GM19452 (cell line): Measurements from ENCODE around the gene JAKMIP3.
A peak's percentile ranks its signal among the peaks of the same experiment; 100 is the strongest.

Experiments used
- ATAC-seq: cut with Tn5 transposase; IDR thresholded peaks from one replicate; pipeline ENCODE4 v1.9.1; 2021; ENCODE audit not compliant: unreplicated experiment

The JAKMIP3 gene

DNA sequence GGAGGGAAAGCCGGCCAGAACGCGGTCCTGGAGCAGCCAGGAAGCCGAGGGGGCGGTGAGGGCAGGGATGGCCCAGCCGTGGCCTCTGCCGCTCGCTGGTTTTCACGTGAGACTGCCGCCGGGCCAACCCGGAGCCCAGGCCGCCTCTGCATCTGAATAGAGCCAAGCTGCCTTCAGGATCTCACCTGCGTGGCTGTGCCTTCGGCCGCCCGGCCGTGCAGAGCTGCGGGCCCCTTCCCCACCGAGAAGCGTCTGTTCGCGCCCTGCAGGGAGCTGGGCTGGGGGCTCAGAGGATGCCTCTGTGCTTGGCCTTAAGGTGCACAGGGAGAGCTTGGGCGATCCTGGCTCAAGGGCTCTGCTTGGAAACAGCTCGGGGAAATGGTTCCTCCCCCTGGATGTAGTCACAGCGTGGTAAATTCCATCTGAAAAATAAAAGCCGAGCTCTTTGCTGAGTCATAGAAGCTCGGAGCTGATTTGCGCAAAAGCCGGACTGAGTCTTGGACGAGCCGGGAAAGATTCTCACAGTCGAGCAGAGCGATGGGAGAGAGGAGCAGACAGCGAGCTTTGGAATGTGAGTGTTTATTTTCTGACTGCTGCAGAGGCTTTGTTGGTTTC lies at the start of gene JAKMIP3:
Gene JAKMIP3, plus strand, starts transcription at position 456 of the 615 bp plus-strand sequence. CDS start 38,863 bp downstream, outside the sequence.
- no peak for ATAC-seq

DNA sequence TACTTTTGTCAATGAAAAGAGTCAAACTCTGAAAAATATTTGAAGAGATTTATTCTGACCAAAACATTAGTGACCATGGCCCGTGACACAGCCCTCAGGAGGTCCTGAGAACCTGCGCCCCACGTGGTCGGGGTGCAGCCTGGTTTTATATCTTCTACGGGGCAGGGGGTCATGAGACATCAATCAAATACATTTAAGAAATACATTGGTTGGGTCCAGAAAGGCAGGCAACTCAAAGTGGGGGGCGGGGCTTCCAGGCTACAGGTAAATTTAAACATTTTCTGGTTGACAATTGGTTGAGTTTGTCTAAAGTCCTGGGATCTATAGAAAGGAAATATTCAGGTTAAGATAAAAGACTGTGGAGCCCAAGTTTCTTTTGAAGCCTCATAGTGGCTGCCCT lies 49.2 kb upstream of the JAKMIP3 start:
- ATAC-seq = no peak

DNA sequence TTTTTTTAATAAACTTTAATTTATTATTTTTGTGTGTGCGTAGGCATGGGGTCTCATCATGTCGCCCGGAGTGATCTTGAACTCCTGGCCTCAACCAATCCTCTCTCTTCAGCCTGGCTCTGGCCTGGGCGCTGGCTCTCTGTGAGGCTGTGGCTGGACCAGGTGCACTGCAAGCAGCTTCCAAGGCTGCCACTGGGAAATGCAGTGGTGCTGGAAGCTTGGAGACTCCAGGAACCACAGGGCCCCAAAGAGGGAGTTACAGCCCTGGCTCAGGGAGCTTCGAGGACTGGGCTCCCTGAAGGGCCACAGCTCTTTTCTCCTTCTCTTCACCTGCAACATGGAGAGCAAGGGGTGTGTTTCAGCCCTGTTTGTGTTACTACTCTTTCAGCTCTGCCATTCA lies 47.3 kb upstream of the JAKMIP3 start:
- ATAC-seq = no peak

GRCh38 chr10:132019366-132019765 lies 46.4 kb upstream of the JAKMIP3 start:
- no peak for ATAC-seq

- no peak for ATAC-seq
Measured at GRCh38 chr10:132020456-132020855, 45.3 kb upstream of the JAKMIP3 start.

- no peak for ATAC-seq
Measured at GRCh38 chr10:132021046-132021445, 44.7 kb upstream of the JAKMIP3 start.

DNA sequence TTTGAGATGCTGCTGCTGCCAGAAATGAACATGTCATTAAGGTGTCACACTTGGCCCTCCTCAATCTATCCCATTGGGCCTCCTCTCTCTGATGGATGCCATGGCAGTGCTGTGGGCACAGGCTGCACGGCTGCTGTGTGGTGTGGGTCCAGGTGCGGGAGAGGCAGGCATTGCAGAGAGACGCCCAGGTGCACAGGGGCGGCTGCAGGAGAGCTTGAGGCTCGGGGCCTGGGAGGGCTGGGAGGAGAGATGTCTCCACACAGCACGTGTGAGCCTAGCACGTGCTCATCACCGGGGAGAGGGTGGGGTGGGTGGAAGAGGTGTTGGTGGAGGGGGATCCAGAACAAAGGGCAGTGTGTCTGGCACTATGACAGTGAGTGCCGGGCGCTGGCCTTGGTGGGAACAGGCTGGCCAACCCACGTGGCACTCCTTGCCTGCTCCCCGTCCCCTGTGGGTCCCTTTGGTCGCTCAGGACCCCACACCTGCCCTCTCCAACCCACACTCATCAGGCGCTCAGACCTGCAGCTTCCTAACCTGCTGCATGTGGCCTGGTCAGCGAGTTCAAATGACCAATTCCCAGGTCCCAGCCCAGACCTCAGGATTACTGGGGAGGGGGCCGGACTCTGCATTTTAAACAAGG lies 44.1 kb upstream of the JAKMIP3 start:
- no peak for ATAC-seq

DNA sequence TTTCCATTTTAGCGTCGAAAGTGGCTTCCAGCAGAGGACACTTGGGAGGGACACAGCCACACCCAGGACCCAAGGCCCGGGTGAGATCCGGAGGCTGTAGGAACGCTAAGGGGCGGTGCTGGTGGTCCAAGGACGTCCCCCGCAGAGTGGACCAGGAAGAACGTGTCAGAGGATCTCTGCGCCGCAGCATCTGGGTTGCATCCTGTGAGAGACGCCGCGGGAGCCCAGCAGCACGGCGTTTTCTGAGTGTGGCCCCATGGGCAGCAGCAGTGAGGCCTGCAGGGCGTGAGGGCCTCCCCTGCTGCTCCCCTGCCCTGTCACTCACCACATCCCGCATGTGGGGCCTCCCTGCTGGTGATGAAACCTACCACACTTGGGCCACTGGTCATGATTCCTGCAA lies 43.5 kb upstream of the JAKMIP3 start:
- ATAC-seq = no peak

DNA sequence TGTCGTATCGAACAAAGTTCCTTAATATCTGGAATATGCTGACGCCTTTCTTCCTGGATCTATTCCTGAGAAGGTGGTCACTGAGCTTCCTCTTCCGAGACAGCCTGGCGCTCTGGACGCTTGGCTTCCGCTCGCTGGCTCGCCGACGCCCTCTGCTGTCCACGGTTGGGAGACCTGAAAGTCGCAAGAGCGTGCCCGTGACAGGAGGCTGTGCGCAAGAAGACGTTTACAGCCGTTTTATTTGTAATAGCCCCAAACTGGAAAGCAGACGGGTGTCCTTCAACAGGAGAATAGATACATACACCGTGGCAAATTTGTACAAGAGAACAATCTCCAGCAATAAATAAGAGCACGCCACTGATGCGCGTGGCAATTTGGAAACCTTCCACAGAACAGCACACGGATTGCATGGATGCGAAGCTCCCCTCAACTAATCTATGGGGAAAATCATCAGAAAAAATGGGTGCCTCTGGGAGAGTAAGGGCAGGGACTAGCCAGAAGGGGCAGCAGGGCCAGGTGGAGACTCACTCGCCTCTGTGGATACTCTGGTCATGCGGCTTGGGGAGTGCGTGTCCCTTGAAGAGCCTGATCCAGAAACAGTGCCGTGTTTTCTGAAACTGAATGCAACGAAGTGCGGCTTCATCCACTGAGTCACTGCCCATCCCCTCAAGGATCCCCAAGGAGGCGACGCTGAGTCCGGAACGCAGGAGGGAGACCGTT lies 42.5 kb upstream of the JAKMIP3 start:
- peak; percentile 86 for ATAC-seq

DNA sequence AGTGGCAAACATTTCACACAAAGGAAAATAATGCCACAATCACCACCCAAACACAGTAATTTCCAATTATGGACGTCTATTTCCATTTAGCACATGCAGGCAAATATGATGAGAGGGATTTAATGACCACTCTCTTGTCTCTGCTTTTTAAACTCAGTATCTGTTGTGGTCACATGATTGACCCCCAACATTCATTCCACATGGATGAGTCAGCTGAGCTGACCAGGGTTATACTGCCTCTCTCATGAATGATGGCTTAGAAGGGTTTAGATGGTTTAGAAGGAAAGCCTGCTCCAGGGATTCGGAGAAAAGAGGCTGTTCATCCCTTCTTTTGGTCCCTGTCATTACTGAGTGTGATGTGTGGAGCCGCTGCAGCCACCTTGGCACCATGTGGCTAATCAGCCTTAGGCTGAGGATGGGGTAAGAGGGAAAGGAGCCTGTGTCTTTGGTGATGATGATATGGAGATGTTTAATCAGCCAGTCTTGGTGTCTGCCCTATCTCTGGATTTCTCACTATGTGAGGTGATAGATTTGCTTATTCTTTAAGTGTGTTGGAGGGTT lies 38.2 kb upstream of the JAKMIP3 start:
- no peak for ATAC-seq

GRCh38 chr10:132028706-132029105 lies 37.0 kb upstream of the JAKMIP3 start:
- ATAC-seq = no peak

DNA sequence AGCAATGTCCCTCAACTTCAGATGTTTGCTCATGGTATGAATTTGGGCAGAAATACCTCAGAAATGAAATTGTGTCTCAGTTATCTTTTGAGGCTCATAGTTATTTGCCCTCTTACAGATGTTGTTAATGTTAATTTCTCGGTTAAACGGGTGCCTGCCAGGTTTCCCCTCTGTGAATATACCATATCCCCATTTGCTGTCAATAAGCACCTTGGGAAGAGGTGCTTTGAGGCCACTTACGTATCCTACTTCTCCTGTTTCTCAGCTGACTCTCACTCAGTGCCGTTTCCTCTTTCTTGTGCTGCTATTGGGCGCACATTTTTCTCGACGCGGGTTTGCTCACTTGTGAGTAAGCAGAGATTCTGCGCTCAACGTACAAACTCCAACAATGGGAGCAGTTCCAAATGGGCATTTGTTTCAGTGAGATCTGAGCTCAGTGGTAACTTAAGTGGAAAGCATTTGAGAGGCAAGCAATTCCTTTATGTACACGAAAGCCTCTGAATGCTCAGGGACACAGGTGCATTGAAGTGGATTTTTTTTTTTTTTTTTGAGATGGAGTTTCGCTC lies 34.8 kb upstream of the JAKMIP3 start:
- ATAC-seq = no peak

DNA sequence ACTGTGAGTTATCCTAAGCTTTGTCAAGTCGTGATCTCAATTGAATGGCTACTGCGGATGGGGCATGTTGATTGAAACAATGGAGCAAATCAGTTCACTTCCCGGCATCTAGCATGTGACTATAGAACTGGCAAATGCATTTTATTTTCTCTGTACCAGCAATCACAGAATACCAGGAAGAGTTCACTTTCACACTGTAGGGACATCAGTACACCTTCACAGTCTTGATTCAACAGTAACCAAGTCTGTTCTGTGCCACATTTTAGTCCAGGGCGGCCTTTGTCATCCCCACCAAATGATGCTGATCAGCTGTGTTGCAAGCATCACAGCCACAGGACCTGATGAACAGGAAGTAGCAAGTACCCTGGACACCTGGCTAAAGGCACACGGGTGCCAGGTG lies 32.1 kb upstream of the JAKMIP3 start:
- ATAC-seq = no peak

DNA sequence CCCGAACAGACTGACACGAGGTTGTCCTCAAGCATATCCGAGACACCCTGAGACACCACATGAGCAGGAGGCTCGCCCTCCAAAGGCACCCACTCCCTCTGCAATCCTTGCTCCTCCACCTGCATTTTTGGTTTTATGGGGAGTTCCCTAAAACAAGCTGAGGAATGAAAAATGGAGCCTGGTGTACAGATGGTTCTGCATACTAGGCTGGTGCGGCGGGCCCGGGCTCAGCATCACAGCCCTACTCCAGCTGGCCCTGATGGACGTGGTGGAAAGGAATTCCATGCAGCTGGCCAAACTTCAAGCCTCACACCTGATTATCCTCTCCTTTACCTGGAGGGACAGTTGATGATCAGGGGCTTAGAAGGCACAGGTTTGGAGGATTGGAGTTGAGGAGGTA lies 30.3 kb upstream of the JAKMIP3 start:
- no peak for ATAC-seq

DNA sequence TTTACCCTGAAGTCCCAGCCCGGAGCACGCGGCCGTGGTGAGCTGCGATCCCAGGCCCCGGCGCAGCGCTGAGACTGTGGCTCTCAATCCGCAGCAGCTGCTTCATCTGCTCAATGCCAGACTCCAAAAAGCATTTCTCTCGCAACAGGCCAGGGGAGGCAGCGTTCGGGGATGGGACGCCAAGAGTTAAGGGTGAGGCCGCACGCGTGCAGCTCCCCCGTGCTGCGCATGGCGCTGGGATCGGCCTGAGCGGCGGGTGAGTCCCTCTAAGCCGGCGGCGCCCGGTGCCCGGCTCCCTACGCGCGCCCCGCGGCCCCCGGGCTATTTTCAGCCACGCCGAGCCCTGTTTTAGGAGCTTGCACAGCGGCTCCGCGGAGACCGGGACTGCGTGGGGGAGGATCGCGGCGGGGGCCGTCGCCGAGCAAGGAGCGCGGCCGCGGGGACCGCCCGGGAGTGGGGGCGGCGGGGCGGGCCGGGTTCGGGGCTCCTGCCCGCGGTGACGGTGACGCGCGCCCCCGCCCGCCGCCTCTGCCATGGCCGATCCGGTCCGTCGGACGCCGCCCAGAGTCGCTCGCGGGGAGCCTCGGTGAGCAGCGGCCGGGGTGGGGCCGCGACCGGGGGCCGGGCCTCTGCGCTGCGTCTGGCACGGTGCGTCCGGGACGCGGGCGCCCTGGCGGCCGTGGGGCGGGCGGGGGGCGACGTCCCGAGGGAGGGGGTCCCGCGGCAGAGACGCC lies 29.4 kb upstream of the JAKMIP3 start:
- ATAC-seq = no peak

DNA sequence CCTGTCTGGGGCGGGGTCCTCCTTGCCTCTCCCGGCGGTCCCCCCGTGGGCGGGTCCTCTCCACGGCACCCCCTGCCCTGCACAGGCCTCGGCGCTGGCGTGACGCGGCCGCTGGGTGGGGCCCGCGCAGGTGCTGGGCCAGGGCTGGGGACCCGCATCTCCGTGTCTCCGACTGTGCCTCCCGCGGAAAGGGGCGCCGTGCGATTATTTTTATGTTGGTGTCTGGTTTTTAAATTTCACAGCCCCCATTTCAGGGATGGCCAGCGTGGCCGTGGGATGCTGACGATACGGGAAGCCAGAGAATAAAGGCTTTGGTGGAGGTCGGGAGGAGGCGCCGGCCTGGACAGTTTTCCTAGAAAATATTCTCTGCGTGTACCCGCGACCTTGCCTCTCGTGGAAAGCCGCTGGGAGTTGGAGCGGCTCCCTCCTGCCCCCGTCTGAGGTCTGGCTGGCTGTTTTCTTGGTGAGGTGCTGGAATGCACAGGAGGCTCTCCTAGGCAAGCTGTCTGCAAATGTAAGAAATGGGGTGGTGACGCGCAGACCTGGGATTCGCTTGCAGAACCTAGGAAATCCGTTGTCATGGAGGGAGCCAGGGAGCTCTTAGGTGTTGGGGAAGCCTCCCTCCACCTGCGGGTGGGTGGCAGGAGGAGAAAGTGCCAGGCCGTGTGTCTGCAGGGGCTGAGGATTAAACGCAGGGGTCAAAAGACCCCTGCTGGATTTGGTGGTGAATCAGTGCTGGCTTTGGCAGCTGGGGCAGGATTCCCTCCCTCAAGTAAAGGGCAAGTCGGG lies 28.7 kb upstream of the JAKMIP3 start:
- ATAC-seq = no peak

GRCh38 chr10:132037676-132037975 lies 28.1 kb upstream of the JAKMIP3 start:
- no peak for ATAC-seq

- ATAC-seq = no peak
Measured at GRCh38 chr10:132039371-132039770, 26.4 kb upstream of the JAKMIP3 start.

DNA sequence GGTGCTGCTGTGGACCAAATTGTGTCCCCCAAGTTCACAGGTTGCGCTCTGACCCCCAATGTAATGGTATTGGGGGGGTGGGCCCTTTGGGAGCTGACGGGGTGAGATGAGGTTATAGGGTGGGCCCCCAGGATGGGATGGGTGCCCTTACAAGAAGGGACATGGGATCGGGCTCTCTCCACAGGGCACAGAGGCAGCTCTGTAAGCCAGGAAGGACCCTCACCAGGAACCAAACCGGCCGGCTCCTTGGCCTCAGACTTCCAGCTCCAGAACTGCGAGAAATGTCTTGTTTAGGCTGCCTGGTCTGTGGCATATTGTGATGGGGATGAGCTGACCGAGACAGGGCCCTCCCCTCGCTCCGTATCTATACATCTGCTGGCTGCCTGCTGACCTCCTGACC lies 25.7 kb upstream of the JAKMIP3 start:
- no peak for ATAC-seq

DNA sequence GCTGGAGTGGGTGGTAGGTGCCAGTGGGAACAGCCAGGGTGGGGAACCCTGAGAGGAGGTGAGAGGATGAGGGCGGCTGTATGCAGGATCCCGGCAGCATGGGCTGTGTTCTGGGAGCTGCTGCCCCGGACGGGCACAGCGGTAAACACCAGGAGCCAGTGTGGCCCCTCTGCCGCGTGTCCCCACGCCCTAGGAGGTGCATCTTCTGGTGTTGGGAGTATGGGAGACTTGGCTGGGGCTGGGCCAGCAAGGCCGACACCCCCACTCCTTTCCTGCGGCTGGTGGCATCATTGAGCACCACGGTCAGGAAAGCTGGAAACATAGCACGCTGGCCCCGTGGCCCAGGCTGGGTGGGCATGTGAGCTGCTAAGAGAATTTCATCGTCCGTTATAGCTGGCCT lies 24.4 kb upstream of the JAKMIP3 start:
- no peak for ATAC-seq
